ENCODE data around the gene PRKACB.

GRCh38 chr1:84259376-84259775, 115.3 kb downstream of the PRKACB start:
- TF ChIP-seq, protein P1, sequence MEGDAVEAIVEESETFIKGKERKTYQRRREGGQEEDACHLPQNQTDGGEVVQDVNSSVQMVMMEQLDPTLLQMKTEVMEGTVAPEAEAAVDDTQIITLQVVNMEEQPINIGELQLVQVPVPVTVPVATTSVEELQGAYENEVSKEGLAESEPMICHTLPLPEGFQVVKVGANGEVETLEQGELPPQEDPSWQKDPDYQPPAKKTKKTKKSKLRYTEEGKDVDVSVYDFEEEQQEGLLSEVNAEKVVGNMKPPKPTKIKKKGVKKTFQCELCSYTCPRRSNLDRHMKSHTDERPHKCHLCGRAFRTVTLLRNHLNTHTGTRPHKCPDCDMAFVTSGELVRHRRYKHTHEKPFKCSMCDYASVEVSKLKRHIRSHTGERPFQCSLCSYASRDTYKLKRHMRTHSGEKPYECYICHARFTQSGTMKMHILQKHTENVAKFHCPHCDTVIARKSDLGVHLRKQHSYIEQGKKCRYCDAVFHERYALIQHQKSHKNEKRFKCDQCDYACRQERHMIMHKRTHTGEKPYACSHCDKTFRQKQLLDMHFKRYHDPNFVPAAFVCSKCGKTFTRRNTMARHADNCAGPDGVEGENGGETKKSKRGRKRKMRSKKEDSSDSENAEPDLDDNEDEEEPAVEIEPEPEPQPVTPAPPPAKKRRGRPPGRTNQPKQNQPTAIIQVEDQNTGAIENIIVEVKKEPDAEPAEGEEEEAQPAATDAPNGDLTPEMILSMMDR (IDR thresholded peaks at IDR 0.05) = no peak
- no peak for TF ChIP-seq POLR2A (IDR thresholded peaks at IDR 0.05)

Measured in uterus (tissue), 2 donors.